ENCODE measurements around the gene ECI1.
A peak's percentile ranks its signal among the peaks of the same experiment; 100 is the strongest.

The ECI1 gene

GRCh38 chr16:2229632-2230250 is 21.6 kb downstream of the ECI1 start:
- no peak for TF ChIP-seq CTCF (conservative IDR thresholded peaks at IDR 0.05)
- TF ChIP-seq ZFX (IDR thresholded peaks at IDR 0.05): no peak
- peak overlapping the region; percentile 93 for H3K27ac ChIP-seq

GRCh38 chr16:2229091-2229490 is 22.3 kb downstream of the ECI1 start:
- no peak for TF ChIP-seq ZFX (IDR thresholded peaks at IDR 0.05)
- no peak for TF ChIP-seq CTCF (conservative IDR thresholded peaks at IDR 0.05)

GRCh38 chr16:2228161-2228824 is 23.1 kb downstream of the ECI1 start:
- peak overlapping the region; percentile 93 for H3K27ac ChIP-seq
- TF ChIP-seq ZFX (IDR thresholded peaks at IDR 0.05) (no peak), CTCF (conservative IDR thresholded peaks at IDR 0.05) (no peak)

More at GRCh38 chr16:2229091-2229490, 22.3 kb downstream of the ECI1 start:
- H3K27ac ChIP-seq: peak overlapping the region; percentile 93

GRCh38 chr16:2226918-2227317 is 24.5 kb downstream of the ECI1 start:
- peak overlapping the region; percentile 93 for H3K27ac ChIP-seq
- TF ChIP-seq CTCF (conservative IDR thresholded peaks at IDR 0.05): no peak
- no peak for TF ChIP-seq ZFX (IDR thresholded peaks at IDR 0.05)

GRCh38 chr16:2226245-2226793 is 25.1 kb downstream of the ECI1 start:
- peak overlapping the region; percentile 93 for H3K27ac ChIP-seq
- TF ChIP-seq CTCF (conservative IDR thresholded peaks at IDR 0.05): no peak; the same call in 1 of the 2 replicates
- no peak for TF ChIP-seq ZFX (IDR thresholded peaks at IDR 0.05)

GRCh38 chr16:2223942-2224486 is 27.4 kb downstream of the ECI1 start:
- peak overlapping the region; percentile 93 for H3K27ac ChIP-seq
- TF ChIP-seq ZFX (IDR thresholded peaks at IDR 0.05) (peak; percentile 75), CTCF (conservative IDR thresholded peaks at IDR 0.05) (no peak)
